Activated CD4-positive, alpha-beta T cell treated with anti-CD3 and anti-CD28 coated beads for 24 hours (primary cell): ENCODE results near the gene GRIN2C.

Experiments
- DNase-seq, 2 donors: peaks; one replicate each; pipeline ENCODE4 v3.0.0-alpha.2; 2020; ENCODE audit warnings: low read depth in 2 of 2

GRIN2C gene

DNA sequence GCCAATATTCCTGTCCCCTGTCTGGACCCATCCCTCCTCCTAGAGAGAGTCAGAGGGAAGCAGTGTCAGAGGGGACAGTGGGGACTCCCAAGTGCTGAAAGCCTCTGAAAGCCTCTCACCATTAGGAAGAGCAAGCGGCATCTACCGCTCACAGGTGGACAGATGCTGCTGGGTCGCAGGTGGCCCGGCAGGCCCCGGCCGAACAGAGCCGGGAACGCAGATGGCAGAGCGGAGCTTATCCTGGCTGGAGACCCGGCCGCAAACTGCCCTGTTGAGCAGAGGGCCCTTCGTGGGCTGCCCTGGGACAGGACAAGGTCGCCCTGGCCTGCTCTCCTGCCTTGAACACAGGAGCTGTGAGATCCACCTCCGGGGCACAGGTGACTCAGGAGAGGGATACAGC, 60.6 kb downstream of the GRIN2C start:
- DNase-seq = no peak

DNA sequence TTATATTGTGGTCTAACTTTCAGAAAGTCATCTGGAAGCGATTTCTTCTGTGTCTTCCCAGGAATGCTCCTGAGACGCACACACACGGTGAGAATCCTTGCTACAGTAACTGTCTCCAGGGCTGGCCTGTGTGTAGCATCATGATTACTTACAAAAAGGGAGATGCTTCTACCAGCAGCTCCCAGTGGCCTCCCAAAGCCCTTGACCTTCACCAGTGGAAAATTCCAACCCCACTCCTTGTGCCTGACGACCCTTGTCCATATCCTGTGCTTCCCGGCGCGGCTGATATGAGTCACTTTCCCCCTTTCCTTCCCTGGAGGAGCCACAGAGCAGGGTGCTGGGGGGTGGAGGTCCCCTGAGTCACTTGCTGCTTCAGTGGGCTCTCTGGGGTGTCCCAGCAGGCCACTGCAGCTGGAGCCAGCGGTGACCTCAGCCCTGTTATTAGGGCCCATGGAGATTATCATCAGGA, 61.4 kb downstream of the GRIN2C start:
- DNase-seq = no peak

DNA sequence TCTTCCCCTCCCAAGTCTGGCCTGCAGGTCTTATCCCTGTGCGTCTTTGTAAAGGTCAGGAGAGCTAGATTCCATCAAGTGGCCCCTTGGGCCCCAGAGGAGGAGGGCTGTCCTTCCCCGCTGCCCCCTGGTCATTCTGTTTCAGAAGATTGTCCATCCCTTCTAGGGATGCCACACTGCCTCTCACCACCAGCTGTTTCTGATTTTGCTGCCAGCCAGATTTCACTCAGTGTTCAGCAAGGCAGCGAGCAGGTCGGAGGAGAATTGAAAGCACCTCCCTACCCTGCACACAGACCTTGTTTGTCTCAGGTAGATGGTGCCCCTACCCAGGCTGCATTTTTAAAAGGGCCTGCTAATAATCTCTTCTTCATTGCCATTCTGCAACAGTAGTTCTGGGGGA, 61.9 kb downstream of the GRIN2C start:
- DNase-seq = no peak

DNA sequence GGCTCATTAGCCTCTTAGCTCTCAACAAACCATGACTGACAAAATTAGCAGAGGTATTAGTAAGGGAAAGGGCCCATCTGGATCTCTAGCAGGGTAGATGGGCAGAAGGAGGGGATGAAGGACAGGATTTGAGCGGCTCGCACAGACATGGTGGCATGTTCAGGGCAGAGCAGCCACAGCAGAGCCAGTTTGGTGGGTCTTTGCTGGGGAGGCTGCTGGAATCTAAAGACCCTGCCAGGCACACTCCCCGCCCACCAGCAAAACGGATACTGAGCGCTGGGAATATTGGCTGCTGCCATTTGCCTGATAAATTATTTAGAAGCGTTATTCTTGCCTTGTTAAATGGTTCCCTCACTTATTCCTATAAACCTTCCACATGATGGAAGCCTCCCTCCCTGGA, 62.8 kb downstream of the GRIN2C start:
- no peak for DNase-seq

DNA sequence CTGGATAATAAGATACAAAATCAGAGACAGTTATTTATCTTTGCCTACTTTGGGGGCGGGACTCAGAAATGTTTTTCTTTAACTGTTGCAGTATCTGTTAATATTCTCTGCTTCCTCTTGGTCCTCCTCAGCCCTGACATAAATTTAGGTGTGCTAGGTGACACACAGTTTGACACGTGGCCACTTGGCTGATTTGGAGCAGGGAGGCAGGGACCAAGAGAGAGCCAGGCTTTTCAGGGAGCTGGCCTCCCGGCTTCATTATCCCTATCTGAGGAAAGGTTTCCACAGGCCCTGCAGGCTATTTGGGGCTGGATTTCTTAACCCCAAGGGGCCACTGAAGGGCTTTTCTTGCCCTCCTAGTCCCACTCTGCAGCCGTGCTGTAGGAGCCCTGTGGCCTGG, 63.5 kb downstream of the GRIN2C start:
- no peak for DNase-seq

DNA sequence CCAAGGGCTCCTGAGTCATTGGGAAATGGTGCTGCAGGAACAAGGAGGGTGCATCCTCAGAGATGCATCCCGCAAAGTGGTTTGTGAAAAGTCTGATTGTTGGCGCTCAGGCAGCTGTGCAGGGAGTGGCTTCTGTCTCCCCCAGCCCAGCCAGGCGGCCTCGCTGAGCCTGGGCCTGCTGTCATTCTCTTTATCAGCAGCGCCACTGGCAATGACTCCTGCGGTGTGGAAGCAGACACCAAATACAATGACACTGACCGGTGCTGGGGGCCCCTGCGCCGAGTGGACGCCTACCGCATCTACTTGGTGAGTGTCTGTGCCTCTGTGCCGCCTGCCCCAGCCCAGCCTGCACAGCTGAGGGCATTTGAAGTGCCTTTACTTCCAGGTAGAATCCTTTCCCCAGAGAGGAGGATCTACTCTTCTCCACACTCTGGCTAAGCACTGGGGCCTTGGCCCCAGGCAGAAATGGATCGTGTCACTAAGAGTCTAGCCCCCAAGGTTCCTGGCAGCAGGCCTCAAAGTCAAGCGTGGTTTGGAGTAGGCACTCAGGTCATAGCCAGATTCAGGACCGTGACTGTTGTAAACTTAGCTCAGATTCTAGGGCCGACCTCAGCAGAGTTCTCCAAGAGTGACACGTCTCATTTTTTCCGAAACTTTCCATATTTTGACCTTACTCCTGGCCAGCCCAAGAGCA, 64.2 kb downstream of the GRIN2C start:
- DNase-seq = no peak

DNA sequence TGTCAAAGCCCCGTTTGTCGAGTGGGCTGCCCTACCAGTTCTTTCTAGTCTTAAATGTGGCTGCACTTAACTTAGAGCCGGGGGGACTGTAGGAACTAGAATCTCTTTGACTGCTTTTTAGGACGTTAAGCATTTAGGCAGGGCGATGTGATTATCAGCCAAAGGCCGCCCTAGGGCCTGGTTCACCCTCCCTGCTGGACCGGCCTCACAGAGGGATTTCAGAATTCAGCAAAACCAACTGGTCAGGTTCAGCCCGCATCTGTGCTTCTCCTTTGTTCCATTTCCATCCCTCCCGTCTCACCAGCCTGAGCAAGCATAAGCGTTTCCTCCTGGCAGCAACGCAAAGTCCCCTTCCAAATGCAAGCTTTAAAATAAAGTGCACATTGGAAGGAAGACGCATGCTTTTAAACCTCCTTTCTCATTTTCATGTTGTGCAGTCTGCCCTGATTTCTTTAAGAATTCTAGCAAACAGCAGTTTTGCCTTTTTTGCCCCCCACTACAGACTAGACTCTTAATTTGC, 67.0 kb downstream of the GRIN2C start:
- DNase-seq = no peak
